C4-2B (cell line): ENCODE data around the gene ELMOD1.
A peak's percentile ranks its signal among the peaks of the same experiment; 100 is the strongest.

Experiments used
- ZFX ChIP-seq: fragments of 450-650 bp; IDR thresholded peaks from 2 replicates; pipeline ENCODE4 v1.6.1; 2017
- TF ChIP-seq, protein P1 (sequence below): fragments of 450-650 bp; conservative IDR thresholded peaks from 2 replicates; pipeline ENCODE4 v1.5.1; 2017; ENCODE audit warnings: mild to moderate bottlenecking

GRCh38 chr11:107563702-107564101, 27.2 kb upstream of the ELMOD1 start:
- TF ChIP-seq, protein P1, sequence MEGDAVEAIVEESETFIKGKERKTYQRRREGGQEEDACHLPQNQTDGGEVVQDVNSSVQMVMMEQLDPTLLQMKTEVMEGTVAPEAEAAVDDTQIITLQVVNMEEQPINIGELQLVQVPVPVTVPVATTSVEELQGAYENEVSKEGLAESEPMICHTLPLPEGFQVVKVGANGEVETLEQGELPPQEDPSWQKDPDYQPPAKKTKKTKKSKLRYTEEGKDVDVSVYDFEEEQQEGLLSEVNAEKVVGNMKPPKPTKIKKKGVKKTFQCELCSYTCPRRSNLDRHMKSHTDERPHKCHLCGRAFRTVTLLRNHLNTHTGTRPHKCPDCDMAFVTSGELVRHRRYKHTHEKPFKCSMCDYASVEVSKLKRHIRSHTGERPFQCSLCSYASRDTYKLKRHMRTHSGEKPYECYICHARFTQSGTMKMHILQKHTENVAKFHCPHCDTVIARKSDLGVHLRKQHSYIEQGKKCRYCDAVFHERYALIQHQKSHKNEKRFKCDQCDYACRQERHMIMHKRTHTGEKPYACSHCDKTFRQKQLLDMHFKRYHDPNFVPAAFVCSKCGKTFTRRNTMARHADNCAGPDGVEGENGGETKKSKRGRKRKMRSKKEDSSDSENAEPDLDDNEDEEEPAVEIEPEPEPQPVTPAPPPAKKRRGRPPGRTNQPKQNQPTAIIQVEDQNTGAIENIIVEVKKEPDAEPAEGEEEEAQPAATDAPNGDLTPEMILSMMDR: peak; percentile 83
- no peak for TF ChIP-seq ZFX
